KMS-11 (cell line): ENCODE data around the gene PRCC.

Source experiments
- H2AFZ ChIP-seq: fragments of 200-600 bp; sonication (generic); 2 replicates; pipeline ENCODE4 v1.6.1; 2016; ENCODE audit warnings: antibody characterized with exemption, mixed run types, low read depth
- H3K27ac ChIP-seq: fragments of 200-600 bp; sonication (generic); 2 replicates; pipeline ENCODE4 v1.6.1; 2016; ENCODE audit warnings: mild to moderate bottlenecking, mixed run types
- H3K27me3 ChIP-seq: fragments of 200-600 bp; sonication (generic); 2 replicates; pipeline ENCODE4 v1.6.1; 2017; ENCODE audit warnings: mild to moderate bottlenecking, low read depth, mixed run types, moderate library complexity; ENCODE audit not compliant: insufficient read depth
- H3K36me3 ChIP-seq: fragments of 200-600 bp; sonication (generic); 2 replicates; pipeline ENCODE4 v1.6.1; 2017; ENCODE audit warnings: mild to moderate bottlenecking, mixed run types; ENCODE audit not compliant: insufficient read depth
- H3K4me1 ChIP-seq: fragments of 200-600 bp; sonication (generic); 2 replicates; pipeline ENCODE4 v1.6.1; 2016; ENCODE audit warnings: mild to moderate bottlenecking, low read depth, mixed run types; ENCODE audit not compliant: poor library complexity, severe bottlenecking
- H3K4me2 ChIP-seq: fragments of 200-600 bp; sonication (generic); 2 replicates; pipeline ENCODE4 v1.7.0; 2016; ENCODE audit warnings: mild to moderate bottlenecking, mixed run types
- H3K4me3 ChIP-seq: fragments of 200-600 bp; sonication (generic); IDR thresholded peaks from 2 replicates; pipeline ENCODE4 v1.6.1; 2017; ENCODE audit warnings: low read depth, low read length, mixed read lengths; ENCODE audit not compliant: insufficient read depth
- H3K79me2 ChIP-seq: fragments of 200-600 bp; sonication (generic); 2 replicates; pipeline ENCODE4 v1.6.1; 2016; ENCODE audit warnings: low read depth, mixed run types; ENCODE audit not compliant: insufficient read depth
- H3K9ac ChIP-seq: fragments of 200-600 bp; sonication (generic); 2 replicates; pipeline ENCODE4 v1.6.1; 2016; ENCODE audit warnings: mild to moderate bottlenecking, mixed run types
- H4K20me1 ChIP-seq: fragments of 200-600 bp; sonication (generic); 2 replicates; pipeline ENCODE4 v1.6.1; 2016; ENCODE audit warnings: mild to moderate bottlenecking, mixed run types; ENCODE audit not compliant: insufficient read depth
- CTCF ChIP-seq: fragments of 200-600 bp; sonication (generic); conservative IDR thresholded peaks from 2 replicates; pipeline ENCODE4 v1.6.1; 2017; ENCODE audit warnings: low read depth, mild to moderate bottlenecking, antibody characterized with exemption, low read length, moderate library complexity, mixed read lengths

The PRCC gene

GRCh38 chr1:156726549-156727226 lies 40.6 kb upstream of the PRCC start:
- Histone ChIP-seq H3K27ac (peak overlapping the region; percentile 39; the same call in 1 of the 2 replicates), H3K4me3 (peak overlapping the region; percentile 94), H3K9ac (peak overlapping the region; percentile 66; the same call in 1 of the 2 replicates), H3K4me2 (peak overlapping the region; percentile 90), H3K27me3 (no peaks in the 10 kb centered on the region), H2AFZ (no peak overlapping the region), H3K79me2 (peaks cover 69% of the 10 kb centered on the region), H4K20me1 (peaks cover 20% of the 10 kb centered on the region), H3K4me1 (peaks cover 55% of the 10 kb centered on the region), H3K36me3 (peaks cover 23% of the 10 kb centered on the region; the same call in 1 of the 2 replicates)
- peak; percentile 97 for TF ChIP-seq CTCF

GRCh38 chr1:156727492-156727891 lies 39.8 kb upstream of the PRCC start:
- H3K9ac ChIP-seq = peak overlapping the region; percentile 66
- peaks cover 49% of the 10 kb centered on the region for H3K4me1 ChIP-seq
- TF ChIP-seq CTCF = no peak
- H2AFZ ChIP-seq = peak overlapping the region; percentile 55; the same call in 1 of the 2 replicates
- H3K36me3 ChIP-seq = peaks cover 19% of the 10 kb centered on the region; the same call in 1 of the 2 replicates
- H3K27me3 ChIP-seq = no peaks in the 10 kb centered on the region
- H3K79me2 ChIP-seq = peaks cover 69% of the 10 kb centered on the region
- H3K27ac ChIP-seq = peak overlapping the region; percentile 39; the same call in 1 of the 2 replicates
- peaks cover 20% of the 10 kb centered on the region for H4K20me1 ChIP-seq
- H3K4me2 ChIP-seq = peak overlapping the region; percentile 90
- H3K4me3 ChIP-seq = peak overlapping the region; percentile 94

- Histone ChIP-seq H3K9ac (peak within 1 kb of the TSS; percentile 66), H3K4me2 (peak within 1 kb of the TSS; percentile 90), H3K36me3 (peaks cover 14% of the 10 kb centered on the region; the same call in 1 of the 2 replicates), H4K20me1 (peaks cover 20% of the 10 kb centered on the region), H3K4me1 (peaks cover 44% of the 10 kb centered on the region), H3K4me3 (peak within 1 kb of the TSS; percentile 98), H3K79me2 (peaks cover 64% of the 10 kb centered on the region), H2AFZ (peak within 1 kb of the TSS; percentile 76), H3K27ac (peak within 1 kb of the TSS; percentile 46), H3K27me3 (no peaks in the 10 kb centered on the region)
- no peak for TF ChIP-seq CTCF
Measured at GRCh38 chr1:156727926-156728598, 39.3 kb upstream of the PRCC start, which contains the start of gene METTL25B. Gene METTL25B, plus strand, starts transcription at chr1:156728469. Its CDS starts 636 bp downstream, at chr1:156729105.

- TF ChIP-seq CTCF = 0 out of 2 replicates have a peak, but pooled peaks have one; percentile 37
- Histone ChIP-seq H4K20me1 (peaks cover 16% of the 10 kb centered on the region), H3K4me1 (peaks cover 44% of the 10 kb centered on the region), H3K4me2 (peak within 1 kb of the TSS; percentile 90), H3K27ac (peak within 1 kb of the TSS; percentile 46), H3K4me3 (peak within 1 kb of the TSS; percentile 98), H3K9ac (peak within 1 kb of the TSS; percentile 66), H3K27me3 (no peaks in the 10 kb centered on the region), H2AFZ (peak within 1 kb of the TSS; percentile 76), H3K36me3 (peaks cover 6% of the 10 kb centered on the region; the same call in 1 of the 2 replicates), H3K79me2 (peaks cover 56% of the 10 kb centered on the region)
Measured at GRCh38 chr1:156728599-156729462, 38.5 kb upstream of the PRCC start, which contains the start of gene ISG20L2. Gene ISG20L2, minus strand, starts transcription at chr1:156728766. Its CDS starts 1,114 bp downstream, at chr1:156727652.
